ENCODE data around the gene SELENOH.
"Not testable (repeated sequence)": the region's sequence is repeated elsewhere in the genome, so short reads cannot be mapped to it uniquely, and the experiment has no call there.

Gene SELENOH

GRCh38 chr11:57741132-57742086, at the start of gene SELENOH:
Gene SELENOH (plus strand): TSS chr11:57741491. CDS start chr11:57741596, 105 bp downstream.
- DNase-seq (ENCODE audit: low read depth in 2 of 3, low spot score in 1 of 3): peak; percentile 94 to 97 (median 95)

- DNase-seq (ENCODE audit: low read depth in 2 of 3, low spot score in 1 of 3): no peak
Measured at GRCh38 chr11:57698843-57699365, 42.4 kb upstream of the SELENOH start.

- no peak for DNase-seq (ENCODE audit: low read depth in 2 of 3, low spot score in 1 of 3)
Measured at GRCh38 chr11:57699813-57700212, 41.5 kb upstream of the SELENOH start.

GRCh38 chr11:57700425-57700824, 40.9 kb upstream of the SELENOH start:
- DNase-seq (ENCODE audit: low read depth in 2 of 3, low spot score in 1 of 3): no peak

- DNase-seq (ENCODE audit: low read depth in 2 of 3, low spot score in 1 of 3): no peak
Measured at GRCh38 chr11:57703341-57703740, 38.0 kb upstream of the SELENOH start.

GRCh38 chr11:57704932-57705331, 36.4 kb upstream of the SELENOH start:
- DNase-seq (ENCODE audit: low read depth in 2 of 3, low spot score in 1 of 3): no peak

GRCh38 chr11:57705432-57705831, 35.9 kb upstream of the SELENOH start:
- not testable (repeated sequence) for DNase-seq (ENCODE audit: low read depth in 2 of 3, low spot score in 1 of 3)

- no peak for DNase-seq (ENCODE audit: low read depth in 2 of 3, low spot score in 1 of 3)
Measured at GRCh38 chr11:57709802-57710367, 31.4 kb upstream of the SELENOH start.

- peak; percentile 61 to 68 (median 63) for DNase-seq (ENCODE audit: low read depth in 2 of 3, low spot score in 1 of 3)
Measured at GRCh38 chr11:57711414-57712255, 29.7 kb upstream of the SELENOH start, which contains the start of gene MED19. Gene MED19 (minus strand): TSS chr11:57712215. CDS start chr11:57712179, 36 bp downstream.

GRCh38 chr11:57712256-57713150, 28.8 kb upstream of the SELENOH start, which contains the start of gene TMX2:
Gene TMX2 (plus strand): TSS chr11:57712593. CDS start chr11:57712619, 26 bp downstream.
- peak; percentile 80 to 86 (median 81) for DNase-seq (ENCODE audit: low read depth in 2 of 3, low spot score in 1 of 3)

GRCh38 chr11:57713835-57714234, 27.5 kb upstream of the SELENOH start:
- no peak for DNase-seq (ENCODE audit: low read depth in 2 of 3, low spot score in 1 of 3)

GRCh38 chr11:57716726-57717125, 24.6 kb upstream of the SELENOH start:
- not testable (repeated sequence) for DNase-seq (ENCODE audit: low read depth in 2 of 3, low spot score in 1 of 3)

- no peak for DNase-seq (ENCODE audit: low read depth in 2 of 3, low spot score in 1 of 3)
Measured at GRCh38 chr11:57727185-57727584, 14.1 kb upstream of the SELENOH start.

- no peak for DNase-seq (ENCODE audit: low read depth in 2 of 3, low spot score in 1 of 3)
Measured at GRCh38 chr11:57728829-57729228, 12.5 kb upstream of the SELENOH start.

GRCh38 chr11:57729479-57729878, 11.8 kb upstream of the SELENOH start:
- DNase-seq (ENCODE audit: low read depth in 2 of 3, low spot score in 1 of 3): no peak

- DNase-seq (ENCODE audit: low read depth in 2 of 3, low spot score in 1 of 3): no peak
Measured at GRCh38 chr11:57732661-57733060, 8.6 kb upstream of the SELENOH start.

GRCh38 chr11:57735619-57736298, 5.5 kb upstream of the SELENOH start:
- no peak for DNase-seq (ENCODE audit: low read depth in 2 of 3, low spot score in 1 of 3)

GRCh38 chr11:57742087-57742452, 779 bp downstream of the SELENOH start:
- no peak for DNase-seq (ENCODE audit: low read depth in 2 of 3, low spot score in 1 of 3)

- no peak for DNase-seq (ENCODE audit: low read depth in 2 of 3, low spot score in 1 of 3)
Measured at GRCh38 chr11:57744357-57744756, 3.1 kb downstream of the SELENOH start.

All from stimulated activated CD4-positive, alpha-beta T cell treated with anti-CD3 and anti-CD28 coated beads, Interleukin-12 subunit alpha, Interleukin-12 subunit beta, amount 100 ng/mL, for 48 hours (primary cell).